ENCODE results near the gene SMCO2. TPM values are rescaled to one million over a fixed set of nuclear protein-coding genes. Genes with fewer than 3 reads are reported as not detected.
A peak's percentile ranks its signal among the peaks of the same experiment; 100 is the strongest.

Gene SMCO2
- total RNA-seq, 1 experiment from 2014 or later: not detected

- DNase-seq (ENCODE audit: low read depth): no peak
Observed at GRCh38 chr12:27453421-27453820, 6.9 kb downstream of the SMCO2 start.

DNA sequence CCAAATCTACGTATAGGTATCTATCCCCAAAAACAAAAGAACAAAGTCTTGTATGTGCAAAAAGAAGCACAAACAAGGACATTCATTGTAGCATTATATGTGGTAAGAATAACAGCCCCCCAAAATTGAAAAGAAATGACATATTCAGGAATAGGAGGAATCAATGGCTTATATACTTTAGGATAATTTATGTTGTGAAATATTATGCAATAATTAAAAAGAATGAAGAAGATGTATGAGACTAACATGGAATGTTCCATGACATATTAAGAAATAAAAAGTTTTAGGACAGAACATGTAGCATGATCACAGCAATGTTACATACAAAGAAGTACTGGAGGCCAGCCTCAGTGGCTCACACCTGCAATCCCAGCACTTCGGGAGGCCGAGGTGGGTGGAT, 9.1 kb downstream of the SMCO2 start:
- DNase-seq (ENCODE audit: low read depth): no peak

- DNase-seq (ENCODE audit: low read depth): no peak
Observed at GRCh38 chr12:27456618-27457017, 10.1 kb downstream of the SMCO2 start.

GRCh38 chr12:27460471-27460978, 14.0 kb downstream of the SMCO2 start:
- no peak for DNase-seq (ENCODE audit: low read depth)

DNA sequence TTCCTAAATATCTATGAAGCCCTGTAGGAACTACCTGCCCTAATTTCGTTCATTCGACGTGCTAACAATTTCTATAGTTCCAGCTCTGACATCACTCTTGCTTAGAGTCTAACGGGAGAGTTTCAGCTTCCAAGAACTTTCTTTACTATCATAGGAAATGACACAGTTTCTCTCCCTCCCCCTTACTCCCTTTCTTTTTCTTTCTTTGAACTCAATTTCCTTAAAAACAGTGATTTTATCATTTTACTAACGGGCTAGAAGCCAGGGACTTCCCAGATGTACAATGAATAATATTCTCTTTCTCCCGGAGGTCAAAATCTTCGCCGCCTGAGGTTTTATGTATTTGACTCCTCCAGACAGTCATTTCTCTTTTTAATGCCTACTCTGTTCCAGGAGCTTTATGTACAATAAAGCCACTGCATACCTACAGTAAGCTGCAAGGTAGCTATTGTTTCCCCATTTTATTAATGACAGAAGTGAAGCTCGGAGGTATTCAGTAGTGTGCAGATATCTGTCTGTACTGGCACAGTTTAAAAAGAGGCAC, 15.7 kb downstream of the SMCO2 start:
- no peak for DNase-seq (ENCODE audit: low read depth)

DNA sequence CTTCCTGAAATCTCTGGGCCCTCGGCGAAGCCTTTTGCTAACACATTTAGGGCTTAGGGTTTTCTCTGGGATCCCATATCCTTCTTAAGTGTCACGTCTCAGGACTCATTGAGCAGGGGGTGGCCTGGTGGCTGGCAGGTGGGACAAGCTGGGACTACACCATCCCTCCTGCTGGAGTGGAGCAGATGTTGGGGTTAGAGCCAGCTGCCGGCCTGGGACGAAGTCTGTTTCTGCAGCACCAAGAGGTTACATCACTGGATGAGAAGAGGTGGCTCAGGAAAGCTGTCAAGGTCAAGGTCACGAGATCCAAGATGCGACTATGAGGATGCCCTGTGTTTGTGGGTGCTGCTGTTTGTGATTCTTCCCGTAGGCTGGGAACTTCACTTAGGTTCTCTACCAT, 16.3 kb downstream of the SMCO2 start:
- no peak for DNase-seq (ENCODE audit: low read depth)

DNA sequence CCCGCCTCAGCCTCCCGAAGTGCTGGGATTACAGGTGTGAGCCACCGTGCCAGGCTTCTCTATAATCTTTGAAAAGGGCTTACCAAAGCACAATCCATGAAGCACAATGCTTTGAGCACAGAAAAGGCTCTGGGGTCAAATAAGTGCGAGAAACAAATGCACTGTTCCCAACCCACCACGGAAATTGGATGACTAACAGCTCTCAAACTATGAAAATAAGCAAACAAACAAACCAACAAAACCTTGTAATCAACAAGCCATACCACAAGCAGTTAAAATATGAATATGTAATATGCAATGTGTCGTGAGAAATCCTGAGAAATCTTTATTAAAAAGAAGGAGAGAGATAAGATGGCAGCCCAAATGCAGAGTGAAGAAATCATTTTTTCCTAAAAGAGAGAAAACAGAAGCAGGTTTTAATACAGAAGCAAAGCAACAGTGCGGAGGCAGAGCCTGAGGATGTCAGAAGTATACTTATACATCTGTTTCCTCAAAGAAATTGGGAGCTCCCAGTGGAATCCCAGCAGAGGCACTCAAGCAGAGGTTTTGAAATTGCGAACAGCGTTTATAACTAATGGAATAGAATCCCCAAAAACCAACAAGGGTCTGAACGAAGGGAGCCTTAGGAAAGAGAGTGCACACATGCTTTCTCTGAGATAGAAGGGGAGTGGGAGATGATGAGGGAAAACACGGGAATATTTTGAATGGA, 17.1 kb downstream of the SMCO2 start:
- no peak for DNase-seq (ENCODE audit: low read depth)

- DNase-seq (ENCODE audit: low read depth): peak; percentile 72
Observed at GRCh38 chr12:27464220-27464554, 17.7 kb downstream of the SMCO2 start.

- no peak for DNase-seq (ENCODE audit: low read depth)
Observed at GRCh38 chr12:27467641-27468040, 21.1 kb downstream of the SMCO2 start.

DNA sequence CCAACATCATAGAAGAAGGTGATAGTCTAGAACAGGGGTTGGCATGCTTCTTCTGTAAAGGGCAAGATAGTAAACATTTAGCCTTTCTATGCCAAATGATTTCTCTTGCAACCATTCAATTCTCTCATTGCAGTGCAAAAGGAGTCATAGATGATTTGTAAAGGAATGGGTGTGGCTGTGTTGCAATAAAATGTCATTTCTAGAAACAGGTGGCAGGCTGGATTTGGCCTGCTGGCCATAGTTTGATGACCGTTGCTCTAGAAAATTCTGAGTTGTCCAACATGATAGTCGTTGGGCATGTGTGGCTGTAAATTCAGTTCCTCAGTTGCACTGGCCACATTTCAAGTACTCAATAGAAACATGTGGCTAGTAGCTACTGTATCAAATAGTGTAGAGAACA, 21.7 kb downstream of the SMCO2 start:
- DNase-seq (ENCODE audit: low read depth): peak; percentile 47

DNA sequence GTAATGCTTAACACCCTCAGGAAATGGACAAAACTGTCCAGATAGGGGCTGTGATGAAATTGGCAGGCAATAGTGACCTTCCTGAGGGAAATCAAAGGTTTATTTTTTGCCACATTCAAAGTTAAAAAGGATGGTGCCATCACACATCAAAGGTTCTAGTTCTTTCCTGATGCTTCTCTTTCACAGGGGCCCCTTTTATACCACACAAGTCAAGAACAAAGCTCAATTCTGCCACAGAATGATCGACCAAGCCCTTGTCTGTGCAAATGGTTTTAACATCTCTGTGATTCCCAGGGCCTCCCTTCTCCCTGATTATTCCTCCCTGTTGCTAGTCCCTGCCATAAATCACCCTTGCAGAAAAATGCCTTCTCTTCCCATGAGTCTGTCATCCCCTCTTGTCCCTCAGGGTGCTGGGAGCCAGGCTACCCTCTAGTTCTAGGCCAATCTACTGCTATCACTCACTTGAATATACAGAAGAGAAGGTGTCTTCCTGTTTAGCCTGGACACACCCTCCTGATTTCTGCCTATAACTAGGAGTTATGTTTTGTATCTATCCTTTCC, 22.7 kb downstream of the SMCO2 start:
- no peak for DNase-seq (ENCODE audit: low read depth)

DNA sequence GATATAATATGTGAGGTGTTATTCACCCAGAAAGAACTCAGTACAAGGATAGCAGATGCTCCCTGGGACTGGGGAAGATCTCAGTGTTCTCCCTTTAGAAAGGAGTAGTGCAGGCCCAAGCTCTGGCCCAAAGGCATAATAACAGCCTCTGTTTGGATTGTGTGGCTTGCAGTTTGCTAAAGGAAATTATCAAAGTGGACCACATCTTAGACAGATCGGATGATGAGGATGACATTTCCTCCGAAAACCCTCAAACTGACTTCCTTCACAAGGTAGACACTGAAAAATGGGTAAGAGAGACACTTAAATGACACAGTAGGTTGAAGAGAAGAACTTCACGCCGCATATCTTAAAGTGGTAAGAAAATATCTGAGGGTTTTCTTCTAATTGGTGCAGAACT, 26.1 kb downstream of the SMCO2 start:
- DNase-seq (ENCODE audit: low read depth): no peak

DNA sequence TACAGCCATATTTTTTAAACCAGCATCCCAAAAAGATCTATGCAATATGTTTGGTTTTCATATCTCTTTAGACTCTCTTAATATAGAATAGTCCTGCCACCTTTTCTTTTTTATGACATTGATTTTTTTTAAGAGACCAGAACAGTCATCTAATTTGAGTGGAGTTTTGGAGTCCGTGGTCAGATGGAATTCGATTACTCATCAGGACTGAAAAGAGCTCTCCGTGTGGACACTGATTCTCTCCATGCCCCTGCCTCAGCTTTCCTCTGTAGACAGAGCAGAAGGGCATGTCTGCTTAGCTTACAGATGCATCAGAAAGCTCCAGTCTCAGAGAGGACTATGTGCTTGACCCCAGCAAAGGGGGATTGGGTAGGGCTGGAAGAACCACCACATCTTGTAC, 27.8 kb downstream of the SMCO2 start:
- peak; percentile 86 for DNase-seq (ENCODE audit: low read depth)

DNA sequence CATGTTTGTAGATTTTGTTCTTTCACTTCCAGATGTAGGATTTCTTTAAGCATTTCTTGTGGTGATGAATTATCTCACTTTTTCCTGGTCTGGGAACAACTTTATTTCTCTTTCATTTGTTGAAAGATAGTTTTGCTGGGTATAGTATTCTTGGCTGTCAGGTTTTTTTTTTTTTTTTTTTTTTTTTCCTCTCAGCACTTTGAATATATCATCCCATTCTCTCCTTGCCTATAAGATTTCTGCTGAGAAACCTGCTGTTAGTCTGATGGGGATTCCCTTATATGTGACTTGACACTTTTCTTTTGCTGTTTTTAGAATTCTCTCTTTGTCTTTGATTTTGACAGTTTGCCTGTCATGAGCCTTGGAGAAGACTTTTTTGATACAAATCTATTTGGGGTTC, 30.5 kb downstream of the SMCO2 start:
- DNase-seq (ENCODE audit: low read depth): no peak

GRCh38 chr12:27478949-27479348, 32.4 kb downstream of the SMCO2 start:
- no peak for DNase-seq (ENCODE audit: low read depth)

DNA sequence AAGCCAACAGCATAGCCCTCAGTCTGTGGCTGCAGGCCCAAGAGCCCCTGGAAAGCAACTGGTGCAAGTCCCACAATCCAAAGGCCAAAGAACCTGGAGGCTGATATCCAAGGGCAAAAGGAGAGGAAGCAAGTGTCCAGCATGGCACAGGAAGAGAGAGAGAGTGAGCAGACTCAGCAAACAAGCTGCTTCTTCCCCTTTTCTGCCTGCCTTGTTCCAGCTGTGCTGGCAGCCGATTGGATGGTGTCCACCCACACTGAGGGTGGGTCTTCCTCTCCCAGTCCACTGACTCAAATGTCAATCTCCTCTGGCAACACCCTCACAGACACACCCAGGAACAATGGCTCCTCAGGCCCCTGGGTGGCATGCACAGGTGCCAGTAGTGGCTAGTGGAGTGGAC, 33.5 kb downstream of the SMCO2 start:
- DNase-seq (ENCODE audit: low read depth): no peak

GRCh38 chr12:27486961-27487360, 40.4 kb downstream of the SMCO2 start:
- DNase-seq (ENCODE audit: low read depth): no peak

DNA sequence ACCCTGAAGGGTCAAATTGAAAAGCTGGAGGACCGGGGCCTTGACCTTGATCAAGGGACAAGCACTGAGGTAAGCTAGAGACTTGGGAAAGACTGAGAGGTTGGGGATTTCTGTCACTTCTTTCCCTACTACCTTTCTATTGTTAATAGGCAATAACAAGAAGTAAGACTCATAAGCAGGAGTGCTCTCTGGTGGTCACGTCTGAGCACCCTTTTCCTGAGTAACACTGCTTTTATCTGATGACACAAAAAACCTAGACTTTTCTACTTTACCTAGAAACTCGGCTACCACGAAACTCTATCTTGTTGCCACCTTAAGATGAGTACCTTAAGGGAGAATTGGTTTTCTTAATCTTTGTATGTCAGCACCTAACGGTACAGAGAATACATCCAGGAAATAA, 41.9 kb downstream of the SMCO2 start:
- no peak for DNase-seq (ENCODE audit: low read depth)

- no peak for DNase-seq (ENCODE audit: low read depth)
Observed at GRCh38 chr12:27491226-27491625, 44.7 kb downstream of the SMCO2 start.

DNA sequence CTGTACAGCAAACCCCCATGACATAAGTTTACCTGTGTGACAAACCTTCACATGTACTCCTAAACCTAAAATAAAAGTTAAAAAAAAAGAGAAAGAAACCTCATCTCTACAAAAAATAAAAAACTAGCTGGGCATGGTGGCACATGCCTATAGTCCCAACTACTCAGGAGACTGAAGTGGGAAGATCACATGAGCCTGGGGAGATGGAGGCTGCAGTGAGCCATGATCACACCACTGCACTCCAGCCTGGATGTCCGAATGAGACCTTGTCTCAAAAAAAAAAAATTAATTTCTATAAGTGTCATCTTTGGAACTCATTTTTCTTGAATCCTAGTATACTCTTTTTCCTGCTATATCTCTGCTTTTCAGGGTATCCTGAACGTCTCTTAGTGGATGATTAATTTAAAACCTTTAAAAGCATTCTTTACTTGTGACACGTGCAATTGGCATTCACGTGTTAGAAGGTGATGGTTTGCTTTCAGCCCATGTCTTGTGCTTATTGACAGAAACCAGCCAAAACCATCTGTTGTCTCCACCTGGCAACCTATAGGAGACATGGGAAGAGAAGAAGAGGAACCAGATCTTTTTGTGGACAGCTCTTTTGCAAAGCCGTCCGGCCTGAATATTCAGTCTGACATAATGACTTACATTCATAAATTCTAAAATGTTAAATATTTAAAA, 46.9 kb downstream of the SMCO2 start:
- peak; percentile 47 for DNase-seq (ENCODE audit: low read depth)

GRCh38 chr12:27497446-27497845, 50.9 kb downstream of the SMCO2 start:
- DNase-seq (ENCODE audit: low read depth): no peak

DNA sequence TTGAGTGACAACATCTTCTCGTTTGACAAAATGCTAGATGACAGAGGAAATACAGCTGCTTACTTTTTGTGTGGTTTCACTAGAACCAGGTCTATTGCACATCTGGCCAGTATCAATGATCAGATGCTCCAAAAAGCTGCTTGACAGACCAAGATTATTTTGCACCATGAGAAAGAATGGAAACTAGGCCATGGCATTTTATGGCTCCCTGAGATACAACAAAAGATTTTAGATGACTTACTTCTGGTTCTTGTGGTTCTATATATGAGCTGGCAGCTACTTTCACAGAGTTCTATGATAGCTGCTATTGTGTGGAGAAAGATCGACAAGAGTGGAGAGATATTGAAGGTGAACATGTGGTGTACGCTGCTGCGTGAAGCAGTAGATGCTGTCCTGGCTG, 51.6 kb downstream of the SMCO2 start:
- DNase-seq (ENCODE audit: low read depth): no peak

DNA sequence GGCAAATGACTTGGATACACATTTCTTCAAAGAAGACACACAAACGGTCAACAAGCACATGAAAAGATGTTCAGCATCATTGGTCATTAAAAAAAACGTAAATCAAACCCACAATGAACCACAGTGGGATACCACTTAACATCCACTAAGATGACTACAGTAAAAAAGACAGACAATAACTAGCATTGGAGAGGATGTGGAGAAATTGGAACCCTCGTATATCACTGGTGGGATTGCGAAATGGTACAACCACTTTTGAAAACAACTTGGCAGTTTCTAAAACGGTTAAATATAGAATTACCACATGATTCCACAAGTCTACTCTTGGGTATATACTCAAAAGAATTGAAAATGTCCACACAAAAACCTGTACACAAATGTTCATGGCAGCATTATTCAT, 52.2 kb downstream of the SMCO2 start:
- DNase-seq (ENCODE audit: low read depth): peak; percentile 54
